Activated T-helper 9 cell treated with anti-CD3 and anti-CD28 coated beads, Interleukin-2, amount 50 U/mL, for 16 hours (primary cell): ENCODE results near the gene KDM4C.
"Not testable (repeated sequence)": the region's sequence is repeated elsewhere in the genome, so short reads cannot be mapped to it uniquely, and the experiment has no call there.

ENCODE experiments used
- DNase-seq: peaks from one replicate; pipeline ENCODE4 v3.0.0-alpha.2; 2020; ENCODE audit warnings: low read depth

The KDM4C gene

DNA sequence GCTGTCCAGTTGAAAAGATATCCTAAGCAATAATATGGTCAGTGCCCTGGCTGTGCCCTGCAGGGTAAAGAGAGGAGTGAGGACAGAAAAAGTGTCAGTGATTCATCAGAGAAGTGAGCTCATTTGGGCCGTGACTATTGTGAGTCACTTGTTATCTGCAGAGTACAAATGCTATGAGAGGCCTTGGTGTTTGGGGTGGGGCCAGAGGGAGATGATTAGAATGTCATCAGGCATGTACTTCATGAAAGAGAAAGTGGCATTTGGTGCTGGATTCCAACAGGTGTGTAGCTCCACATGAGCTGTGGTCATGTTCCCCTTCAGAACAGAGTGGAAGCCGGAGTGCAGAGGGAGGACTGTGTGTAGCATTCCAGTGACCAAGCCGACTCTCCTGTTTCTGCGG, 174.1 kb downstream of the KDM4C start:
- no peak for DNase-seq

DNA sequence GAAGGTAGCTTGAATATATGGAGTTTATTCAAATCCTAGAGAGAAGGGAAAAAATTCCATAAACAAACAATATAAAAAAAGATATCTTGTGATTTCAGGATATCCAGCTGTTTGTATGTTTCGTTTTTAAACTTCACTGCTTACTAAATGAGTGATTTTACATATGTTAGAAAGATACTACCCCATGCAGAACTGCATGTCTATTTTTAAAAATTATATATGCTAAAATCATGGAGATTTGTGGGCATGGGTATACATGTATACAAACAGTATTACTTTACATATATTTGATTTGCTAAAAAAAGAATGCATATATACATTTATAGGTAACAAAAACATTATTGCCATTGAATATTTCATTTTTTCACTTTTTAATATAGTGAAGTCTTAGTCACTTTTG, 178.3 kb downstream of the KDM4C start:
- no peak for DNase-seq

DNA sequence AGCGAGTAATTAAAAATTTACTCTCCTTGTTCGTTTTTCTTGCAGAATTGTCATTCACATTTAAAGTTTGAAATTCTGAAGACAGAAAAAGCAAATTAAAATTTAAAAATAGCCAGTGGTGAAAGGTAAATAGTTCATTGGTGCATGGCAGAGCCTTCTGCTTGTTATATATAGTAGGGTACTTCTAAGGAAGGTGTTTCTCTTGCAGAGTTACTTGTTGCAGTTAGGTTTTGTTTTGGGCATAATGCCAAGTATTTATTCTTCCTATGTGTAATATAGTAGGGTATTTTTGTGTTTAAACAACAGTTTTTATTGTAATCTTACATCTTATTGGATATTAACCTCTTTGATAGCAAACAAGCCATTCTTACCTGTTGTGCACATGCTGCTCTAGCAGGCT, 179.4 kb downstream of the KDM4C start:
- DNase-seq, result no peak

DNA sequence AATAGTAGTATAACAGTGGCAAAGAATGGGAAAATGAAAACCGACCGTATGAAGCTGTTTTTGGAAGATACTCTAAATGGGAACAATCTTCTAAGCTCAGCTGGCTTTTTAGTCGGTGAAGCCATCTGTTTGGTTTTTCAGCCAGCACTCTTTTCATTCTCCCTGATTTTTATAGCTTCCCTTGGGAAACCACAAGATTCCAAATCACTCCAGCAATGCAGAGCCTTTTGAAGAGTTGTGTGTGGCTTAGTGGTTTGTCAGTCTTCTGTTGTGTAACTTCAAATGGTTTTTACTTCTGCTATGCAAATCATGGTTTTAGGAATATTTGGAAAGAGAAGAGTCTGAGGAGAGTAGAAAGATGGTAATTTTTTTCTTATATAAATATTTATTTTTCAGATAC, 180.7 kb downstream of the KDM4C start:
- no peak for DNase-seq

DNA sequence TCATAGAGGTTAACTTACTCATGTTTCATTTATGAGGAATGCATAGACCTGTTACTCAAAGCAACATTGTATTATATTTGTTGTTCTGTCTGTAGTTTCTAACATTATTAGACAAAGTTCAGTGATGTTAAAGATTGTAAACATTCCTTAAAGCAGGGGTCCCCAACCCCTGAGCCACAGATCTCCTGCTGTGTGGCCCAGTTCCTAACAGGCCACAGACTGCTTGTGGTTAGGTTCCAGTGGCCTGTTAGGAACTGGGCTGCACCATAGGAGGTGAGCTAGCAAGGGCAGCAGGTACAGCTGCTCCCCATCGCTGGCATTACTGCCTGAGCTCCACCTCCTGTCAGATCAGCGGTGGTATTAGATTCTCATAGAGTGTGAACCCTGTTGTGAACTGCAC, 181.1 kb downstream of the KDM4C start:
- DNase-seq, result no peak

DNA sequence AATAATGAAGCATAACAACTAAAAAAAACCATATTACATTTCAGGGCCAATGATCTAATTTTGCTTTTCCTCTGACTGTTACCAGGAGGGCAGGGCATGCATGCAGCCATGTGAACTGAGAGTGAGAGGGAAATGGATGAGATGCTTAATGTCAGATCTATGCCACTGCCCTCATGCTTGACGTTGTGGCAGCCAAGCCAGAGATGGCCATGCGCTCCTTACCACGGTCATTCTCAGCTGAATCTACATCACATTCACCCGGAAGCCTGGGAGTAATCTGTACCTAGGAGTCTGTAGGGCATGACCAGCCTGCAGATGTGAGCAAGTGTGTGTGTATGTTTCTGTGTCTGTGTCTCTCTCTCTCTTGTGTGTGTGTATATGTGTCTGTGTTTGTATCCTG, 183.7 kb downstream of the KDM4C start:
- no peak for DNase-seq

DNA sequence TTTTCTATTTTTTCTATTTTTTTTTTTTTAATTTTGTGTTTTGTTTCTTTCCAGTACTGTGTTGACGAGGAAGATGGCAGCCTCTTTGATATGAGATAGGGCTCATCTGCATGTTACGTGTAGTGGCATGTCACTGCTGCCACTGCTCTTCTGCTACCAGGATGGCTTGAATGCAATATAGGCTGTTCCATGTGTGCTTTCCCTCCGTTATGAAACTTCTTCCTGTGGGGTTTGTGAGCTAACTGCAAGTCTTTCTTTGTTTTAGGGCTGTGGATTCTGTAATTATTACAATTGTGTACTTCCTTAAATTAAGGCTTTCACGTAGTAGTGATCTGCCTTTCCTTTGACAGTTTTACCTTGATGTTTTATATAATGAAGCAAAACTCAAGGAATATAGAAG, 184.6 kb downstream of the KDM4C start:
- DNase-seq, result no peak

DNA sequence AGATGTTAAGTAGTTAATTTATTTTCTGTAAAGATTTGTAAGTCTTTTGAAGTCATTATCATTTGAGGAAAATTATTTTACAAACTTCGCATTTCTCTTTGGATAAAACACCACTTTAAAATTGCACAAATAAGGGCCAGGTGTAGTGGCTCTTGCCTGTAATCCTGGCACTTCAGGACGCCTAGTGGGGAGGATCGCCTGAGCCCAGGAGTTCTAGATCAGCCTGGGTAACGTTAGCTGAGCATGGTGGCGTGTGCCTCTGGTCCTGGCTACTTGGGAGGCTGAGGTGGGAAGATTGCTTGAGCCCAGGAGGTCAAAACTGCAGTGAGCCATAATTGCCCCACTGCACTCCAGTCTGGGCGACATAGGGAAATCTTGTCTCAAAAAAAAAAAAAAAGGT, 185.5 kb downstream of the KDM4C start:
- DNase-seq, result no peak

DNA sequence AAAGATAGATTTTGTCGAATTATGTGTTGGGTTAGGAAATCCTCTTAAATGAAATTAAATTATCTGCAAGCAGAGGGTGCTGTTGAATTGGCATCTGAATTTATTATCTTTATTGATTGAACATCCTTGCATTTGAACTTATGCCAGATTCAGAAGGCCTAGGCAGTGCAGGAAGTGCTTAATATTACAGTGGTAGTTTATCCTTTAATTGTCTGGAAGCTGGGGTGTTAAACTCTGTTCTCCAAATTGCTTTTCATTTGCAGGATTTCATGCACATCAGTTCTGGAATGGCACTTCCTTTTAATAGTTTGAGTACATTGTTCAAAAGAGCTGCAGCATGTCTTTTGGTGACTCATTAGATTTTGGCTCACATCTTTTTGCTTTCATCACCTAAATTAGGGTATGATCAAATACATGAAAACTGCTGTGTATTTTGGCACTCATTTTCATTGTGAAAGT, 186.3 kb downstream of the KDM4C start:
- DNase-seq, result no peak

DNA sequence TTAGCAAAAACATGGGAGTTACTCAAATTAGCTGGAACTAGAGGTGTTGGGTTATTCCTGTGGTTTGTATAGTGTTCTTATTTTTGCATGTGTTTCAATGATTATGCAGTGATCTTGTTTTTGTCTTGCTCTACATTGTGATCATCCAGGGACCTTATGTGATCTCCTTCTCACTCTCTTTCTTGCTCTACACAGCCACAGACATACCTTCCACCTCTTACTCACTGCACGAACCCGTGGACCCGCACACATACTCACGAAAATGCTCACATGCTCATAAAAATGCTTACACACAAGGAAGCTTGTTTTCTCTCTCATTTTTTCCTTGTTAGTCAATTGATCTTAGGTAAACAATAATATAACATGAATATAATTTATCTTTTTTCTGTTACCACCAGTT, 187.1 kb downstream of the KDM4C start:
- DNase-seq, result no peak

DNA sequence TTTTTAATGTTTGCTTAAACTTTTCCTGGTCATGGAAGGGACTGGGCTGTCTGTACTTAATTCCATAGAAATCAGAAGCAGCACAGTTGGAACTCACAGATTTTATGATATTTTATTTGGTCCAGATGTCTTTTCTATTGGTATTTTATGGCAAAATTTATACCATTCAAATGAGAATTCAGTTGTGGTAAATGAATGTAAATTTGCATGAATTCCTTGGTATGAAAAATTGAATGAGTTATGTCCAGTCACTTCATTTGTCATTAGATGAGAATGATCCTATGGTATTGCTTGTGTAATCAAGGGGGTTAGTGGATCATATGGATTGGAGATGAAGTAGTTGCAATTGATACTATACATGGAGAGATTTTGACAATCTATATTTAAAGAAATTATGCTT, 188.0 kb downstream of the KDM4C start:
- DNase-seq, result no peak

DNA sequence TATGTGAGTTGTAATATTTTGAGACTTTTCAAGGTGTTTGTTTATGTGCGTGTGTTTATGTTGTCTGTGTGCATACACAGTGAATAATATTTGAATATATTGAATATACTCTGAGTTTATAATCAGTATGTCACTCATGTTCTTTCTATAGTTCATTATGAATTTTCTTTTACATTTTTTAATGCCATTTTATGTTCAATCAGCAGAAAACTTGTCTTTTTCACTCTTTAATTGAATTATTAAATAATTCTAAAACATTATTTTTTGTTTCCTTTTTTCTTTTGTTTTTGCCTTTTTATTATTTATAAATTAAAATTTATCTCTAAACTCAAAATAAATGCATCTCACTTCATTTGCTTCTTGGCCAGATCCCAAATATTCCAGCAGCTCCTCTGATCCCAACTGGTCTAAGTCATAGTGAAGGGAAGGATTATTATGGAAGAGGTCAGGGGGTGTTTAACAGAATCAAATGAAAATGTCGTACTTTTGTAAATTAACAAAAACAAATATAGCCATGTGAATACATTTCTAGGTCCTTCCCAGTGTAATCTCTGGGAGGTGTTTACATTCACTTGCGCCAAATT, 188.9 kb downstream of the KDM4C start:
- DNase-seq, result no peak

DNA sequence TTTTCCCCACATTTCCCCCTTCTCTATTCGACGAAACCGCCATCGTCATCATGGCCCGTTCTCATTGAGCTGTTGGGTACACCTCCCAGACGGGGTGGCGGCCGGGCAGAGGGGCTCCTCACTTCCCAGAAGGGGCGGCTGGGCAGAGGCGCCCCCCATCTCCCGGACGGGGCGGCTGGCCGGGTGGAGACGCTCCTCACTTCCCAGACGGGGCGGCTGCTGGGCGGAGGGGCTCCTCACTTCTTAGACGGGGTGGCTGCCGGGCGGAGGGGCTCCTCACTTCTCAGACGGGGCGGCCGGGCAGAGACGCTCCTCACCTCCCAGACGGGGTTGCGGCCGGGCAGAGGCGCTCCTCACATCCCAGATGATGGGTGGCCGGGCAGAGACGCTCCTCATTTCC, 191.1 kb downstream of the KDM4C start:
- not testable (repeated sequence) for DNase-seq

DNA sequence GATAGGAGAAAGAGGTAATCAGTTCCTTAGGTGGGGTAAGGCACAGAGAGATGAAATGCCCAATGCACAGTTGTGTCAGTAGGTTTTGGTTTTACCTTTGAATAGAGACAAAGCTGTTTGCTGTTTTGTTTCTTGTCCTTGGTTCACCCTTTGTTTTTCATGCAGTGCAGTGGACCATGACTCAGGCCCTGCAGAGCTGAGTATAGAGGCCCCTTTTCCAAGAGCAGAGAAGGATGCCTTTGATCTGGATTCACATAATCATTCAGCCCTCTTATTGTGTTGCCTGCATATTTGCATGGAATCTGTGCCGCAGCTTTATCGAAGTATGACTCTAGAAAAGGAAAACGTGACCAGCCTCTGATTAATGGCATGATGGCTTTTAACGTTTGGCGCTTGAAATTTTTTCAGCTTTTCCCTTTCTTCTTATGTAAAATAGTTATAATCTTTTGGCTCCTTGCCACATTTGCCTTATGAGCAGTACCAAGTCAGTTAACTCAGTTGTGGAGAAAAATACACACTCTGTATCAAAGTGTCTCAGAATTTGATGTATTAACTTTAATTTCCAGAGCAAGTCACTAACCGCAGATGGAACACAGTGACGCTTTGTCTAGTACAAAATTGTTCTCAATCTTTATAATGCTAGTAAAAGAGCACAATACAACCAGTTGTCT, 197.6 kb downstream of the KDM4C start:
- DNase-seq, result no peak

DNA sequence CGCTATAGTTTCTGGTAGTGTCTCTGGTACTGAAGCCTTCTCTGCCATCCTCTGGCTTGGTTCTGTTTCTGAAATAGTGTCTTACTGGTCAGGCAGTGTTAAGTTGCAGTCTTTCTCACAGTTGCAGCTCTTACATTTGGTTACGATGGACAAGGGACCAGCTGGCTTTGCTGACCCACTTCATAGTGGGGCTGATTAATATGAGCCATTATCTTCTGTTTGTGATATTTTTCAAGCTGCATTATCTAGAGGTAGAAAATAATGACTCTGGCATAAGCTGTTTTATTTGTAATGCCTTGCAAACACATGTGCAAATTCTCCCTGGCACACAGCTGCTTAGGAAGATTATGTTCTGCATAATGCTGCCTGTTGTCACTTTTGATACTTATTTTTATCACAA, 199.1 kb downstream of the KDM4C start:
- no peak for DNase-seq

DNA sequence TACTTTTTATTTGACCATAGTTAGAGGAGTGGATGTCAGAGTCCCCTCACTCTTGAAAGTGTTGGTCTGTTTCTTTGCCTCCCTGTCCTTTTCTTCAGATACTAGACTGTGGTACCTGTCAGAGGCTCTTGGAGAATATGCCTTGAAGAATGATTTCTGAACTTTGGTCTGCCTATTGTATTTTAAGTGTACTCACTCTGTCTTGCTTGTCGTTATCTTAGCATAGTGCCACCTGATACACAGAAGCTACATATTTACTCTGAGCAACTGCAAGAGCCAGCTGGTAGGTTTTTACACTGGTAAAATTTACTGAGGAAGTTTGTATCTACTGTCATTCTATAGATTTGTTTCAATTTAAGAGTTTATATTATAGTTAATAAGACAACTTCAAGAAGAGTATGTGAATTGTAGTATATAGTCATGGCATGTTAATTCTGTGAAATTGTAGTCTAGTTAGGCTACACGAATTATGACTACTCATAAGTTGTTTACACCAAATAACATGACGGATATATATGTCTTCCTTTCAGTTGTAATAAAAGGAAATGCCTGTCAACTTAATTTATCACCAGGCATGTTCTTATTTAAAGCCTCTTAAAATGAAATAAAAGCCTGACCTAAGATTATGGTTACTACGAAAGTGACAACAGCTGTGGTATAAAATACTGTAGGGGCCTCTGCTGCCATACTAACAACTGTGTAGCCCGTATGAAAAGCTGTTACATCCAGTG, 201.7 kb downstream of the KDM4C start:
- no peak for DNase-seq

DNA sequence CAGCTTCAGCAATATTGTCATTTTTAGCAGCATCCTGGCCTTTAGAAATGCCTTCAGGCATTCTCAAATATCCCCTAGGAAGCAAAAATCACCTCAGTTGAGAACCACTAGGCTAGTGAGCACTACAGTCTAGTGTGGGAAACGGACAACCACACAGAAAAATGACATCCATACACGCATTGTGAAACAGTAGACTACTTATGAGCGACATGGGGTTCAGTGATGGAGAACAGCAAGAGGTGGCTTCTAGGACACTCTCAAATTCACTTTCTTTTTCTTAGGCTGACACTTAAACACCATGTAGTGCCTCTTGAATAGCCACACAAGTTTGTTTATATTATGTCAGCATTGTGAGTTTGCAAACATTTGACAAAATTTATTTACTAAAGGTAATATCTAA, 203.0 kb downstream of the KDM4C start:
- no peak for DNase-seq

DNA sequence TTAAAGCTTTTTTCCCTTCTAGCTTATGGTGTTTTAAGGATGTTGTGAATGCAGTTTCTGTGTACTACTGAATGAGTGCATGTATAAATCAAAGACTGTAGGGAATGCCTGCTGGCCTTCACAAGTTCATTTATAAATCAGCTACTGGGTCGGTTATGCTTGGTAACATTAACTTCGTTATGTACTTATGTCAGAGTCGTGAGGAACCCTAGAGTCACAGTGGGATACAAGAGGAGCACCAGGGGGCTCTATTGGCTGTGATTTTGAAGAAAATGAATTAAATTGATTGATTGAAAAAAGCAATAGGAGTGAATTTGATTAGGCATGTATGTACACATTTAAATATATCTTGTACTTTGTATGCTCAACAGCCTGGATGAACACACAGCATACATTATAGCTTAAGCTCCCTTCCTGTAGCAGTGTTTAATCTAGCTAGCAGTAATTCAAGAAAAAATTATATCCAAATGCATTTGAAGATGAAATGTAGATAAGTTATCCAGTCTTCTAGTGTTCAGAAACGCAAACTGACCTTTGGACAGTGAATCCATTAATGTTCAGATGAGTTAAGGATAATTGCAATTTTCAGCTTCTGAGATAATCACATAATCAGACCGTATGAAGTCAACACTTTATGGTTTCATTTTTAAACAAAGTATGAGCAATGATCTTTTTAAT, 204.2 kb downstream of the KDM4C start:
- DNase-seq, result no peak

DNA sequence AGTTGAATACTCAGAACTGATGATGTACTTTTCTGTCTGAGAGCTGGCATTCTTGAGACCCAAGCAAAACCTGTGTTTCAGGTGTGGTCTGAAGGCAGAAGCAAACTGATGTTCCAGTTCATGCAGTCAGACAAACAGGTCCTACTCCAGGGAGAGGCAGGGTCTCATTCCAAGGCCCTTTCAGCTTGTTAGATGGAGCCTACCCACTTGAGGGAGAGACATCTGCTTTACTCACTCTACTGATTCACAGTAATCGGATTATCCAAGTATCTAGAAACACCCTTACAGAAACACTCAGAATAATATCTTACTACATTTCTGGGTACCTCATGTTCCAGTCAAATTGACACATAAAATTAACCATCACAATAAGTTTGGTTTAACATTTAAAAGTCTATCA, 207.8 kb downstream of the KDM4C start:
- no peak for DNase-seq

DNA sequence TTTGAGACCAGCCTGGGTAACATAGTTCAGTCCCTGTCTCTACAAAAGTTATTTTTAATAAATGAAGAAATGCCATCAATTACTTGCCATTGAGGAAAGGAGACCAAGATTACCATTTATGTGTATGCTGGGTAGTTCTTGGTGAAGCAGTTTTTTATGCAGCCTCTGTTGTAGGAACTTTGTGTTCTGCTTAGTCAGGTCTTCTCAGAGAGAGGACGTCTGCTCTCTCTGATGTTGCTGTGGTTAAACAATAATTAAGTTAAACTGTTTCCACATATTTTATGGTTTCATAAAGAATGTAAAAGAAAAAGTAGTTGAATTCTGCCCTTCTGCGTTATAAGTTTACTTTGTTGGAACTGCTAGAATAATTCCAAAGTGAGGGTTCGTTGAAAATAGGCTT, 210.5 kb downstream of the KDM4C start:
- DNase-seq, result no peak

DNA sequence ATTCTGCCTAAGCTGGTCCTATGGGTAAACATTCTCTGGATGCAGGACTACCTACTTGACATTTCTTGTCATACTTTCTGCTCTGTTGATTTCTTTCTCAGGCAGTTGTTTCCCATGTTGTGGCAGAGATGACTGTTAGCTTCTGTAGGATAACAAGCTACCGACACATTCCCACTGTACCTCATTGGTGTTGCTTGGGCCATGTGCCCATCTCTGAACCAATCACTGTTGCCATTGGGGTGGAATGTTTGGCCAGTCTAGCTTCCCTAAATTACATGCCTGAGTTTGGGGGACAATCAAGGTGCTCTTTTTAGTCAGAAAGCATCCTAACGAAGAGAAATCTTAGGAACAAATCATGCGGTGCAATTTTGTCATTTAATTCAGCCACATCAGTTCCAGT, 212.0 kb downstream of the KDM4C start:
- no peak for DNase-seq

DNA sequence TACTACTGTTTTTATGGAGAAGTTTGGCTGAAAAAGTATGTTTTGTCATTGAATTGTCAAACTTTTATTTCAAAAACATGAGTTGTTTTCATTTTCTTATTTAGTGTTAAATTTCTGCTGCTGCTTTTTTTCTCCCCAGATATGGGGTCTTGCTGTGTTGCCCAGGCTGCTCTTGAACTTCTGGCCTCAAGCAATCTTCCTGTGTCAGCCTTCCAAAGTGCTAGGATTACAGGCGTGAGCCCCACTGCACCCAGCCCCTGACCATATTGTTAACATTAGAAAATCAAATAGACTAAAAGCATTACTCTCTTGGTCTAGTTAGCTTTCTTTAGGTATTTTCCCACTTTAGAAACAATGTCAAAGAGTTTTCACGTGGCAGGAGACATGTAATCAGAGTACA, 215.3 kb downstream of the KDM4C start:
- DNase-seq, result no peak

DNA sequence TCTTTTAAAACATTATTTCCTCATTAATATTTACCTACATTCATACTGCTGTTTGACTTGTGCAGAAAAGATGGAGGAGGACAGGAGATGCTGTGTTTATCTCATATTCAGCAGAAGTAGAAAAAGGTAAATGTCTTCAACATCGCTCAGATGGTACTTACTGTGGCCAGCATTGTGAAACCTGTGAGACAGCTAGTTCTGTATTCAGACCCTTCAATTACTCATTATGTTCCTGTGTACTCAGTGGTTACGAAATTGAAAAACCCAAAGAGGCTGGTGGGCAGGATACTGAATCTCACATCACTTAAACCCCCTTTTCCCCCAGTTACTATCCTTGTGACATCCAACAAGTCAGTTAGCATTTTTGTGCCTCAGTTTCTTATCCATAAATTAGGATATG, 216.0 kb downstream of the KDM4C start:
- DNase-seq, result no peak
